Osteoblast (primary cell): ENCODE results near the gene CARD10. TPM values are rescaled to one million over a fixed set of nuclear protein-coding genes. Genes with fewer than 3 reads are reported as not detected.
"Not testable (repeated sequence)": the region's sequence is repeated elsewhere in the genome, so short reads cannot be mapped to it uniquely, and the experiment has no call there.

ENCODE experiments used
- DNase-seq: peaks from one replicate; pipeline ENCODE4 v3.0.0; 2011; ENCODE audit warnings: low spot score, mixed read lengths; ENCODE audit not compliant: insufficient read length; ENCODE audit errors: missing footprints
- H2AFZ ChIP-seq: 2 replicates; pipeline ENCODE4 v1.6.0; 2011; ENCODE audit warnings: mild to moderate bottlenecking, low read length
- H3K27ac ChIP-seq: 2 replicates; pipeline ENCODE4 v1.5.1; 2011; ENCODE audit warnings: mild to moderate bottlenecking, low read depth, low read length, moderate library complexity
- H3K27me3 ChIP-seq: 2 replicates; pipeline ENCODE4 v1.6.0; 2012; ENCODE audit warnings: mild to moderate bottlenecking, control low read depth, inconsistent platforms, low read length, moderate library complexity; ENCODE audit not compliant: insufficient read depth
- H3K36me3 ChIP-seq: 2 replicates; pipeline ENCODE4 v1.5.1; 2011; ENCODE audit warnings: mild to moderate bottlenecking, low read length, control low read depth, moderate library complexity; ENCODE audit not compliant: insufficient read depth
- H3K4me1 ChIP-seq: 2 replicates; pipeline ENCODE4 v1.5.1; 2011; ENCODE audit warnings: mild to moderate bottlenecking, low read length, control low read depth, moderate library complexity; ENCODE audit not compliant: insufficient read depth
- H3K4me2 ChIP-seq: 2 replicates; pipeline ENCODE4 v1.6.0; 2011; ENCODE audit warnings: mild to moderate bottlenecking, low read length; ENCODE audit not compliant: insufficient read depth
- H3K4me3 ChIP-seq: fragments of 200-600 bp; sonication (generic); 3 replicates; pipeline ENCODE4 v1.5.1; 2012; ENCODE audit warnings: mild to moderate bottlenecking, low read length, inconsistent platforms; ENCODE audit not compliant: insufficient read depth
- H3K79me2 ChIP-seq: 2 replicates; pipeline ENCODE4 v1.6.0; 2012; ENCODE audit warnings: mild to moderate bottlenecking, low read length, control low read depth, inconsistent platforms; ENCODE audit not compliant: insufficient read depth
- H3K9me3 ChIP-seq: 2 replicates; pipeline ENCODE4 v1.5.1; 2011; ENCODE audit warnings: low read depth, low read length, control low read depth
- H4K20me1 ChIP-seq: 2 replicates; pipeline ENCODE4 v1.6.0; 2012; ENCODE audit warnings: mild to moderate bottlenecking, low read length, control low read depth; ENCODE audit not compliant: insufficient read depth
- total RNA-seq: library from RNA; depleted of rRNA; stranded (reverse); fragments of >200 nt; gene quantifications from 2 replicates; pipeline ENCODE4 v1.2.3, GENCODE V29; 2012
- TF ChIP-seq, protein P1 (sequence below): IDR thresholded peaks from 2 replicates; pipeline ENCODE4 v1.5.1; 2011; ENCODE audit warnings: mild to moderate bottlenecking, low read depth, low read length, moderate library complexity; ENCODE audit errors: extremely low read depth

The CARD10 gene
- total RNA-seq, 1 donor = 11.9 TPM

DNA sequence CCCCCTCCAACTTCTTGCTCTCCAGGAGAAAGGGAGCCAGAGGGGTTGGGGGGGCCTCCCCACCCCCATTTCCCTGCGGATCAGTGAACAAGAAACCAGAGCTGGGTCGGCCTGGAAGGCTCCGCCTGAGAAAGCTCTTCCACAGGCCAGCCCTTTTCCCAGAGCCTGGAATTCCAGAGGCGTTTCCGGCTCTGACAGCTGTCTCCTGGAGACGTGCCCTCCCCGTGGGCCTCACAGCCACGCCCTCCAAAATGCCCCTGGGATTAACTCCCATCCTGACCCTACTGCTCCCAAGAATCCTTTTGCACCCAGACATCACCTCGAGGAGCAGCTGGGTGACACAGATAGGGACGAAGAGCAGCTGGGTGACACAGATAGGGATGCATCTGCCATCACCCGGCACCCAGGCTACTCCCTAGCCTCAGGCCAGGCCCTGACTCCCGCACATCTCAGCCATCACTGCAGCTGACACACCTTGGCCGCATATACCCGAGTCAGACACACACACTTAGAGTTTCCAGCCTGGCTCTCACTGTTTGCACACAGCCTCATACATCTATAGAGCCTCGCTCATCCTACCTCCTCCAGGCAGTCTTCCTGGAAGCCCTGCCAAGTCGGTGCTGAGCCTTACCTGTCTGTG lies 33.4 kb upstream of the CARD10 start:
- Histone ChIP-seq H3K27me3 (no peaks in the 10 kb centered on the region), H2AFZ (peak overlapping the region; percentile 22), H3K79me2 (no peaks in the 10 kb centered on the region), H3K4me2 (no peak overlapping the region), H3K27ac (no peak overlapping the region), H3K4me3 (no peak overlapping the region), H4K20me1 (no peaks in the 10 kb centered on the region), H3K9me3 (no peaks in the 10 kb centered on the region), H3K36me3 (no peaks in the 10 kb centered on the region), H3K4me1 (peaks cover 22% of the 10 kb centered on the region)
- TF ChIP-seq, protein P1, sequence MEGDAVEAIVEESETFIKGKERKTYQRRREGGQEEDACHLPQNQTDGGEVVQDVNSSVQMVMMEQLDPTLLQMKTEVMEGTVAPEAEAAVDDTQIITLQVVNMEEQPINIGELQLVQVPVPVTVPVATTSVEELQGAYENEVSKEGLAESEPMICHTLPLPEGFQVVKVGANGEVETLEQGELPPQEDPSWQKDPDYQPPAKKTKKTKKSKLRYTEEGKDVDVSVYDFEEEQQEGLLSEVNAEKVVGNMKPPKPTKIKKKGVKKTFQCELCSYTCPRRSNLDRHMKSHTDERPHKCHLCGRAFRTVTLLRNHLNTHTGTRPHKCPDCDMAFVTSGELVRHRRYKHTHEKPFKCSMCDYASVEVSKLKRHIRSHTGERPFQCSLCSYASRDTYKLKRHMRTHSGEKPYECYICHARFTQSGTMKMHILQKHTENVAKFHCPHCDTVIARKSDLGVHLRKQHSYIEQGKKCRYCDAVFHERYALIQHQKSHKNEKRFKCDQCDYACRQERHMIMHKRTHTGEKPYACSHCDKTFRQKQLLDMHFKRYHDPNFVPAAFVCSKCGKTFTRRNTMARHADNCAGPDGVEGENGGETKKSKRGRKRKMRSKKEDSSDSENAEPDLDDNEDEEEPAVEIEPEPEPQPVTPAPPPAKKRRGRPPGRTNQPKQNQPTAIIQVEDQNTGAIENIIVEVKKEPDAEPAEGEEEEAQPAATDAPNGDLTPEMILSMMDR = no peak
- peak; percentile 88 for DNase-seq

- Histone ChIP-seq H3K36me3 (no peaks in the 10 kb centered on the region), H3K4me1 (peaks cover 28% of the 10 kb centered on the region), H4K20me1 (no peaks in the 10 kb centered on the region), H3K4me2 (no peak overlapping the region), H2AFZ (no peak overlapping the region), H3K9me3 (no peaks in the 10 kb centered on the region), H3K27ac (no peak overlapping the region), H3K79me2 (no peaks in the 10 kb centered on the region), H3K4me3 (no peak overlapping the region), H3K27me3 (no peaks in the 10 kb centered on the region)
- TF ChIP-seq, protein P1 = no peak
- DNase-seq = peak; percentile 18
Observed at GRCh38 chr22:37551981-37552380, 32.8 kb upstream of the CARD10 start.

- H3K36me3 ChIP-seq, H4K20me1 ChIP-seq, H2AFZ ChIP-seq, H3K4me3 ChIP-seq, H3K9me3 ChIP-seq, DNase-seq, H3K27ac ChIP-seq, H3K27me3 ChIP-seq, H3K4me2 ChIP-seq, H3K79me2 ChIP-seq: not testable (repeated sequence)
- H3K4me1 ChIP-seq = peaks cover 38% of the 10 kb centered on the region
Observed at GRCh38 chr22:37550921-37551320, 31.7 kb upstream of the CARD10 start.

- H3K27ac ChIP-seq = no peak overlapping the region
- H3K4me2 ChIP-seq = peak overlapping the region; percentile 11
- H3K4me3 ChIP-seq = no peak overlapping the region
- H3K79me2 ChIP-seq = no peaks in the 10 kb centered on the region
- no peaks in the 10 kb centered on the region for H3K9me3 ChIP-seq
- peaks cover 45% of the 10 kb centered on the region for H3K4me1 ChIP-seq
- no peaks in the 10 kb centered on the region for H4K20me1 ChIP-seq
- H2AFZ ChIP-seq = no peak overlapping the region
- peak; percentile 96 for DNase-seq
- H3K36me3 ChIP-seq = no peaks in the 10 kb centered on the region
- TF ChIP-seq, protein P1 = peak; percentile 54
- no peaks in the 10 kb centered on the region for H3K27me3 ChIP-seq
Observed at GRCh38 chr22:37549704-37550059, 30.5 kb upstream of the CARD10 start.
